ENCODE data around the gene HAS3.

- no peak for TF ChIP-seq POLR2A (IDR thresholded peaks at IDR 0.05)
- no peak for TF ChIP-seq CTCF (IDR thresholded peaks at IDR 0.05)
- no peak for TF ChIP-seq POLR2AphosphoS5 (IDR thresholded peaks at IDR 0.05)
These were observed 49.0 kb upstream of the HAS3 start for GRCh38 chr16:69056421-69056820.
